A549 (cell line): ENCODE measurements around the gene WSCD2. TPM values are rescaled to one million over a fixed set of nuclear protein-coding genes. Genes with fewer than 3 reads are reported as not detected.
"Not testable (repeated sequence)": the region's sequence is repeated elsewhere in the genome, so short reads cannot be mapped to it uniquely, and the experiment has no call there.

Experiments used
- ATAC-seq, 2 experiments: fragments of 200-7000 bp in 1 of 2; fragments of >200 bp in 1 of 2; cut with Nextera tagmentation in 1 of 2; cut with Tn5 transposase in 1 of 2; 3 replicates each; pipeline versions ENCODE4 v1.8.0 to v1.9.1; 2018 to 2020; ENCODE audit warnings: mild to moderate bottlenecking in 1 of 2, moderate library complexity in 1 of 2
- CTCF ChIA-PET: fragments of 300-600 bp; sonication (Branson Sonifier 250); formaldehyde crosslinking; extraction: SDS; loops from one replicate; lab custom pipeline; 2021; ENCODE audit warnings: antibody characterized with exemption, inconsistent platforms; lab: Yijun Ruan, JAX
- POLR2A ChIA-PET: fragments of 350-600 bp; formaldehyde crosslinking; extraction: SDS; loops from one replicate; lab custom pipeline; 2021; ENCODE audit warnings: antibody characterized with exemption, inconsistent platforms; lab: Yijun Ruan, JAX
- DNase-seq, 2 experiments: peaks; one replicate each; pipeline versions ENCODE4 v3.0.0 to v3.0.0-alpha.2; 2011 to 2016; ENCODE audit warnings: low read depth in 1 of 2, low spot score in 1 of 2
- FAIRE-seq: peaks from 2 replicates; lab custom pipeline; 2011; peaks lifted over from hg19 to GRCh38; lab: Jason Lieb, UNC
- H3K27ac ChIP-seq, 2 experiments: fragments of >200 bp; sonication (Bioruptor Twin); formaldehyde crosslinking; 3 replicates each; pipeline ENCODE4 v1.5.1; 2016 to 2017
- H3K4me1 ChIP-seq: fragments of >200 bp; sonication (Bioruptor Twin); formaldehyde crosslinking; 3 replicates; pipeline ENCODE4 v1.6.1; 2016
- H3K4me2 ChIP-seq: fragments of >200 bp; sonication (Bioruptor Twin); formaldehyde crosslinking; 3 replicates; pipeline ENCODE4 v1.6.1; 2016
- H3K4me3 ChIP-seq: fragments of >200 bp; sonication (Bioruptor Twin); formaldehyde crosslinking; 3 replicates; pipeline ENCODE4 v1.5.1; 2016
- H3K9me3 ChIP-seq: fragments of >200 bp; sonication (Bioruptor Twin); formaldehyde crosslinking; 3 replicates; pipeline ENCODE4 v1.6.1; 2016
- ATOH8 ChIP-seq: fragments of 250-450 bp; sonication (Bioruptor Pico); IDR thresholded peaks from 2 replicates; pipeline ENCODE4 v1.5.0; 2020; ENCODE audit warnings: low read depth, mild to moderate bottlenecking, moderate library complexity
- BCL3 ChIP-seq: fragments of >200 bp; sonication (Bioruptor Twin); formaldehyde crosslinking; IDR thresholded peaks from 3 replicates; pipeline ENCODE4 v1.6.1; 2016
- BHLHE40 ChIP-seq: IDR thresholded peaks from 2 replicates; pipeline ENCODE4 v1.6.1; 2012; ENCODE audit warnings: low read depth, low read length, inconsistent platforms
- CHD4 ChIP-seq: fragments of 200-600 bp; sonication (generic); IDR thresholded peaks from 2 replicates; pipeline ENCODE4 v1.6.1; 2016; ENCODE audit warnings: antibody characterized with exemption, mild to moderate bottlenecking, borderline replicate concordance
- EHF ChIP-seq: fragments of 250-450 bp; sonication (Bioruptor Pico); IDR thresholded peaks from 2 replicates; pipeline ENCODE4 v1.5.0; 2020; ENCODE audit warnings: mild to moderate bottlenecking
- EHMT2 ChIP-seq: fragments of 200-600 bp; sonication (generic); IDR thresholded peaks from 2 replicates; pipeline ENCODE4 v1.6.1; 2016; ENCODE audit warnings: antibody characterized with exemption, low read depth, mild to moderate bottlenecking, moderate library complexity
- HMGXB4 ChIP-seq: fragments of 250-450 bp; sonication (Bioruptor Pico); IDR thresholded peaks from 2 replicates; pipeline ENCODE4 v1.5.0; 2021; ENCODE audit warnings: mild to moderate bottlenecking, moderate library complexity, borderline replicate concordance
- HOXB13 ChIP-seq: fragments of 250-450 bp; sonication (Bioruptor Pico); IDR thresholded peaks from 2 replicates; pipeline ENCODE4 v1.5.0; 2020; ENCODE audit warnings: low read depth, mild to moderate bottlenecking, moderate library complexity
- HOXB5 ChIP-seq: fragments of 250-450 bp; sonication (Bioruptor Pico); IDR thresholded peaks from 2 replicates; pipeline ENCODE4 v1.5.0; 2020; ENCODE audit warnings: mild to moderate bottlenecking, moderate library complexity
- JUN ChIP-seq, 2 experiments: fragments of >200 bp; sonication (Bioruptor Twin); formaldehyde crosslinking; IDR thresholded peaks; 2 replicates in 1 of 2; 3 replicates in 1 of 2; pipeline ENCODE4 v1.6.1; 2016 to 2017
- NR3C1 ChIP-seq: fragments of >200 bp; sonication (Bioruptor Twin); formaldehyde crosslinking; IDR thresholded peaks from 3 replicates; pipeline ENCODE4 v1.6.1; 2017
- POLR2AphosphoS2 ChIP-seq: conservative IDR thresholded peaks from 2 replicates; pipeline ENCODE4 v1.6.1; 2012; ENCODE audit warnings: low read length, improper control_type of control experiment, inconsistent platforms
- RCOR1 ChIP-seq: fragments of 150-350 bp; IDR thresholded peaks from 2 replicates; pipeline ENCODE4 v1.6.1; 2014; ENCODE audit warnings: antibody characterized with exemption, low read length, low read depth
- REST ChIP-seq: fragments of 200-600 bp; sonication (generic); IDR thresholded peaks from 2 replicates; pipeline ENCODE4 v1.6.1; 2016; ENCODE audit warnings: antibody characterized with exemption, mild to moderate bottlenecking, moderate library complexity
- SMC3 ChIP-seq: fragments of >200 bp; sonication (Bioruptor Twin); formaldehyde crosslinking; IDR thresholded peaks from 3 replicates; pipeline ENCODE4 v1.6.1; 2018; ENCODE audit warnings: inconsistent platforms
- SREBF2 ChIP-seq: fragments of 450-650 bp; IDR thresholded peaks from 2 replicates; pipeline ENCODE4 v1.6.1; 2014; ENCODE audit warnings: mild to moderate bottlenecking, moderate library complexity
- ZC3H11A ChIP-seq: fragments of 450-650 bp; IDR thresholded peaks from 2 replicates; pipeline ENCODE4 v1.6.1; 2014; ENCODE audit warnings: antibody characterized with exemption, mild to moderate bottlenecking
- ZFP36 ChIP-seq: fragments of 450-650 bp; IDR thresholded peaks from 2 replicates; pipeline ENCODE4 v1.6.1; 2014; ENCODE audit warnings: borderline replicate concordance; ENCODE audit not compliant: partially characterized antibody
- WGBS: methylation state at CpG from one replicate; pipeline ENCODE4 v1.1.6; 2017; ENCODE audit errors: missing lambda C conversion rate; 5-methylcytosine and 5-hydroxymethylcytosine counted together
- polyA plus RNA-seq, 4 experiments: library from polyadenylated mRNA; depleted of rRNA in 3 of 4; stranded (reverse); fragments of >200 nt; fragmentation: RNase III in 1 of 4; extraction: RNeasy Plus Mini Kit Qiagen cat#74134 plus additional on column Dnase treatment in 1 of 4; gene quantifications; 2 replicates in 3 of 4; 3 replicates in 1 of 4; pipeline ENCODE4 v1.2.3, GENCODE V29; 2011 to 2017

WSCD2 gene
- polyA plus RNA-seq, 2 of the 4 experiments (the other 2 are of a cell fraction): not detected

GRCh38 chr12:108214486-108214885 is 85.4 kb downstream of the WSCD2 start:
- Histone ChIP-seq H3K4me3 (no peak overlapping the region), H3K9me3 (no peaks in the 10 kb centered on the region), H3K4me1 (no peaks in the 10 kb centered on the region), H3K27ac (no peak overlapping the region), H3K4me2 (no peak overlapping the region)
- CTCF ChIA-PET: no interaction called here
- peak in 1 of 2 experiments; percentile 22 for DNase-seq
- FAIRE-seq: no peak
- no peak for ATAC-seq
- WGBS: 62% methylated on average over 4 of the region's 4 CpGs
- TF ChIP-seq BHLHE40: no peak
- no peak for TF ChIP-seq SREBF2
- peak; percentile 94 for TF ChIP-seq REST
- peak; percentile 76; the same call in 1 of the 2 replicates for TF ChIP-seq EHMT2
- POLR2A ChIA-PET: no interaction called here

GRCh38 chr12:108215458-108215857 is 86.4 kb downstream of the WSCD2 start:
- CTCF ChIA-PET: no interaction called here
- H3K4me2 ChIP-seq: no peak overlapping the region
- POLR2A ChIA-PET: no interaction called here

GRCh38 chr12:108218921-108219320 is 89.8 kb downstream of the WSCD2 start:
- CTCF ChIA-PET: interaction anchor here (1.3 kb wide), 1 partner anchor 79 kb away, joined by 3 read pairs; no protein-coding TSS in a partner anchor
- DNase-seq (no peak), ATAC-seq (no peak), FAIRE-seq (no peak)
- WGBS: 0% methylated on average over 3 of the region's 3 CpGs
- H3K27ac ChIP-seq: no peak overlapping the region
- TF ChIP-seq HMGXB4: no peak
- no peak for TF ChIP-seq JUN (IDR thresholded peaks at IDR 0.05)
- TF ChIP-seq ZC3H11A: no peak
- no peak for TF ChIP-seq ATOH8 (CRISPR knock-in tag)
- TF ChIP-seq EHF (CRISPR knock-in tag): no peak
- TF ChIP-seq POLR2AphosphoS2: no peak
- TF ChIP-seq ZFP36: no peak
- no peak for TF ChIP-seq HOXB13 (CRISPR knock-in tag)
- TF ChIP-seq CHD4: no peak
- TF ChIP-seq NR3C1: no peak
- no peak for TF ChIP-seq RCOR1
- H3K9me3 ChIP-seq: no peaks in the 10 kb centered on the region
- no peaks in the 10 kb centered on the region for H3K4me1 ChIP-seq
- no peak overlapping the region for H3K4me2 ChIP-seq
- H3K4me3 ChIP-seq: no peak overlapping the region
- POLR2A ChIA-PET: no interaction called here

More at GRCh38 chr12:108215458-108215857, 86.4 kb downstream of the WSCD2 start:
- Histone ChIP-seq H3K27ac (no peak overlapping the region), H3K9me3 (no peaks in the 10 kb centered on the region), H3K4me1 (no peaks in the 10 kb centered on the region), H3K4me3 (no peak overlapping the region)
- no peak for ATAC-seq
- 0% methylated on average over 3 of the region's 3 CpGs for WGBS
- no peak for DNase-seq
- TF ChIP-seq HOXB5 (CRISPR knock-in tag) (no peak), SMC3 (no peak), ZFP36 (no peak), BCL3 (no peak), HOXB13 (CRISPR knock-in tag) (no peak)
- FAIRE-seq: no peak

GRCh38 chr12:108225101-108225500 is 96.0 kb downstream of the WSCD2 start:
- CTCF ChIA-PET: interaction anchor here (0.7 to 1.8 kb wide), 2 partner anchors 9 to 169 kb away, joined by 3 to 5 read pairs; no protein-coding TSS in a partner anchor
- H3K4me2 ChIP-seq, H3K9me3 ChIP-seq, H3K4me3 ChIP-seq, DNase-seq, ATAC-seq, FAIRE-seq, POLR2A ChIA-PET, H3K27ac ChIP-seq, H3K4me1 ChIP-seq: not testable (repeated sequence)
- WGBS: 2% methylated on average over 2 of the region's 2 CpGs
